GM23248 (cell line): ENCODE results near the gene HEATR9.

ENCODE experiments used
- EZH2 ChIP-seq: fragments of 200-600 bp; sonication (generic); IDR thresholded peaks from 2 replicates; pipeline ENCODE4 v1.6.1; 2018; ENCODE audit warnings: antibody characterized with exemption, mild to moderate bottlenecking; ENCODE audit not compliant: insufficient read depth, poor library complexity, severe bottlenecking
- EZH2phosphoT487 ChIP-seq: fragments of 200-600 bp; sonication (generic); IDR thresholded peaks from 2 replicates; pipeline ENCODE4 v1.6.1; 2018; ENCODE audit warnings: antibody characterized with exemption, moderate library complexity, mild to moderate bottlenecking, low read depth; ENCODE audit not compliant: insufficient read depth

DNA sequence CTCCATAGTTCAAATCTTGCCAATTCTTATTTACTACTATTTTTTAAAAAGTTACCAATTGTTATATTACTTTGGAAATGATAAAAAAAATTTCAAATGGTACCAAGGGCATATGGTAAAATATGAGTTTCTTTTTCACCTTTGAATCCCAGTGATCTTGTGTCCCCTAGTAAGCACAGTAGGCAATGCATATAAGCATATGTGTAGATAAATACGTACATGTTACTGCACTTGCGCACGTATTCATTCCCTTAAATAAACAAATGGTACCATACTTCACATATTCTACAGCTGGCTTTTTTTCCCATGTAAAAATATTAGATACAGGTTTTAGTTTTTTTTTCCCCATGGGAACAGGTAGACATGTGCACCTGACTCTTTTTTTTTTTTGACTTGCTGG, 27.6 kb downstream of the HEATR9 start:
- TF ChIP-seq EZH2phosphoT487: no peak
- no peak for TF ChIP-seq EZH2
